Transverse colon (tissue), 4 donors: Measurements from ENCODE around the gene DMRT2. TPM values are rescaled to one million over a fixed set of nuclear protein-coding genes. Genes with fewer than 3 reads are reported as not detected.

Source experiments
- DNase-seq: peaks from one replicate; pipeline ENCODE4 v3.0.0-alpha.2; 2019
- H3K27ac ChIP-seq, 4 donors: fragments of 200-600 bp; sonication (generic); 2 replicates each; pipeline ENCODE4 v1.5.1; 2016 to 2018; ENCODE audit warnings: inconsistent platforms in 4 of 4
- H3K27me3 ChIP-seq: fragments of 200-600 bp; sonication (generic); 2 replicates; pipeline ENCODE4 v1.5.1; 2017; ENCODE audit warnings: inconsistent platforms
- H3K36me3 ChIP-seq, 4 donors: fragments of 200-600 bp; sonication (generic); 2 replicates each; pipeline ENCODE4 v1.5.1; 2017 to 2019; ENCODE audit warnings: inconsistent platforms in 4 of 4
- H3K4me1 ChIP-seq, 4 donors: fragments of 200-600 bp; sonication (generic); 2 replicates each; pipeline ENCODE4 v1.5.1; 2017 to 2020; ENCODE audit warnings: inconsistent platforms in 4 of 4
- H3K4me3 ChIP-seq, 4 donors: fragments of 200-600 bp; sonication (generic); 1 replicate in 1 of 4; 2 replicates in 3 of 4; pipeline versions ENCODE4 v1.5.1 to v1.6.1; 2017 to 2019; ENCODE audit warnings: inconsistent platforms in 4 of 4
- H3K9me3 ChIP-seq, 2 donors: fragments of 200-600 bp; sonication (generic); 2 replicates each; pipeline ENCODE4 v1.5.1; 2017 to 2019; ENCODE audit warnings: inconsistent platforms in 2 of 2
- CTCF ChIP-seq, 5 experiments: fragments of 200-600 bp in 3 of 5; fragments of 450-650 bp in 2 of 5; sonication (generic) in 3 of 5; IDR thresholded peaks; 1 replicate in 2 of 5; 2 replicates in 3 of 5; pipeline ENCODE4 v1.5.1; 2016 to 2017; ENCODE audit warnings: antibody characterized with exemption in 5 of 5, inconsistent platforms in 3 of 5, mild to moderate bottlenecking in 2 of 5, moderate library complexity in 1 of 5
- EP300 ChIP-seq: sonication (generic); formaldehyde crosslinking; IDR thresholded peaks from one replicate; pipeline ENCODE4 v1.6.1; 2017; ENCODE audit warnings: antibody characterized with exemption, low read depth
- POLR2A ChIP-seq: fragments of 450-650 bp; IDR thresholded peaks from one replicate; pipeline ENCODE4 v1.6.1; 2016; ENCODE audit warnings: antibody characterized with exemption, mild to moderate bottlenecking, moderate library complexity
- POLR2AphosphoS5 ChIP-seq, 3 donors: sonication (generic); formaldehyde crosslinking; IDR thresholded peaks; one replicate each; pipeline ENCODE4 v1.6.1; 2016; ENCODE audit warnings: antibody characterized with exemption in 3 of 3
- WGBS, 2 donors: methylation state at CpG; one replicate each; pipeline ENCODE4 v1.1.5; 2018; ENCODE audit warnings: low coverage in 1 of 2; 5-methylcytosine and 5-hydroxymethylcytosine counted together
- in situ Hi-C, 4 donors: fragments of 200-750 bp; cut with MboI; loops; one replicate each; pipeline versions ENCODE4 v1.15.0 to v1.15.1; 2017; ENCODE audit warnings: low sequenced_read_pairs in 3 of 4, low pct_ligation_motif_present in 1 of 4, low pct_unique_long_range_greater_than_20kb in 1 of 4
- intact Hi-C: fragments of 100-400 bp; cut with DNase I; formaldehyde crosslinking; loops from one replicate; pipeline ENCODE4 v1.15.1; 2023; ENCODE audit warnings: low total_unique reads
- total RNA-seq, 4 donors: library from RNA; depleted of rRNA; stranded (reverse); fragments of >200 nt; gene quantifications; one replicate each; pipeline ENCODE4 v1.1.0, GENCODE V29; 2016

DMRT2 gene
- total RNA-seq, 4 donors from 2014 or later = 1.1 to 3.8 (median 2.4) TPM

GRCh38 chr9:1013021-1013420 is 37.1 kb upstream of the DMRT2 start:
- H3K27me3 ChIP-seq = peaks cover 38% of the 10 kb centered on the region
- no peaks in the 10 kb centered on the region for H3K36me3 ChIP-seq
- in situ Hi-C loops (loop anchor here in 2 of 4 donors (25.0 kb wide), 1 partner anchor 401 kb away; no protein-coding TSS in a partner anchor), intact Hi-C loops (no loop called here)
- WGBS, 2 donors = 64 to 73% methylated on average over 2 to 5 of the region's 5 CpGs
- no peak for DNase-seq
- peaks cover 0 to 6% (median 0%) of the 10 kb centered on the region in 4 donors for H3K4me1 ChIP-seq
- H3K27ac ChIP-seq = no peak overlapping the region
- H3K9me3 ChIP-seq = no peaks in the 10 kb centered on the region
- no peak overlapping the region for H3K4me3 ChIP-seq
- TF ChIP-seq EP300 = no peak
- no peak for TF ChIP-seq POLR2A
- TF ChIP-seq POLR2AphosphoS5 (IDR thresholded peaks at IDR 0.05) = no peak
- no peak for TF ChIP-seq CTCF (IDR thresholded peaks at IDR 0.05)

- H3K4me3 ChIP-seq = no peak overlapping the region
- in situ Hi-C loops = loop anchor here in 2 of 4 donors (25.0 kb wide), 1 partner anchor 402 kb away; no protein-coding TSS in a partner anchor
- H3K27me3 ChIP-seq = peaks cover 34% of the 10 kb centered on the region
- TF ChIP-seq EP300 = no peak
- TF ChIP-seq POLR2AphosphoS5 (IDR thresholded peaks at IDR 0.05) = no peak
- no peak for TF ChIP-seq CTCF (IDR thresholded peaks at IDR 0.05)
- TF ChIP-seq POLR2A = no peak
- no peak for DNase-seq
- H3K36me3 ChIP-seq = no peaks in the 10 kb centered on the region
- intact Hi-C loops = no loop called here
- no peak overlapping the region for H3K27ac ChIP-seq
- no peaks in the 10 kb centered on the region for H3K9me3 ChIP-seq
- H3K4me1 ChIP-seq = peaks cover 0 to 2% (median 0%) of the 10 kb centered on the region in 4 donors
- 73 to 76% methylated on average over 4 of the region's 4 CpGs for WGBS, 2 donors
Observed at GRCh38 chr9:1014225-1014624, 35.9 kb upstream of the DMRT2 start.

GRCh38 chr9:1014640-1015039 is 35.5 kb upstream of the DMRT2 start:
- no peaks in the 10 kb centered on the region for H3K36me3 ChIP-seq
- in situ Hi-C loops = loop anchor here in 2 of 4 donors (25.0 kb wide), 1 partner anchor 402 kb away; no protein-coding TSS in a partner anchor
- intact Hi-C loops = no loop called here

GRCh38 chr9:1018121-1018520 is 32.0 kb upstream of the DMRT2 start:
- no peaks in the 10 kb centered on the region for H3K36me3 ChIP-seq
- peaks cover 44% of the 10 kb centered on the region for H3K27me3 ChIP-seq
- TF ChIP-seq POLR2AphosphoS5 (IDR thresholded peaks at IDR 0.05) (no peak), CTCF (IDR thresholded peaks at IDR 0.05) (peak; percentile 16 to 55 (median 43))
- no peaks in the 10 kb centered on the region for H3K4me1 ChIP-seq
- peaks cover 0 to 5% of the 10 kb centered on the region in 2 donors for H3K9me3 ChIP-seq
- no peak overlapping the region for H3K4me3 ChIP-seq
- DNase-seq = peak; percentile 41
- WGBS, 2 donors = 16% methylated on average over 10 of the region's 10 CpGs; no CpG with 5 or more reads in 1 of the 2 donors
- in situ Hi-C loops = loop anchor here in 2 of 4 donors (25.0 kb wide), 1 partner anchor 406 kb away; no protein-coding TSS in a partner anchor
- intact Hi-C loops = no loop called here
- no peak overlapping the region for H3K27ac ChIP-seq

More at GRCh38 chr9:1014640-1015039, 35.5 kb upstream of the DMRT2 start:
- no peaks in the 10 kb centered on the region for H3K9me3 ChIP-seq
- no peaks in the 10 kb centered on the region for H3K4me1 ChIP-seq
- peaks cover 32% of the 10 kb centered on the region for H3K27me3 ChIP-seq
- H3K4me3 ChIP-seq = no peak overlapping the region
- no peak for DNase-seq
- WGBS, 2 donors = 86 to 92% methylated on average over 2 of the region's 2 CpGs
- TF ChIP-seq EP300 (no peak), POLR2AphosphoS5 (IDR thresholded peaks at IDR 0.05) (no peak), CTCF (IDR thresholded peaks at IDR 0.05) (no peak), POLR2A (no peak)
- H3K27ac ChIP-seq = no peak overlapping the region
